Activated naive CD8-positive, alpha-beta T cell treated with anti-CD3 and anti-CD28 coated beads for 36 hours (primary cell): ENCODE results near the gene VSTM2L. TPM values are rescaled to one million over a fixed set of nuclear protein-coding genes. Genes with fewer than 3 reads are reported as not detected.

Source experiments
- DNase-seq: peaks from one replicate; pipeline ENCODE4 v3.0.0; 2021
- H3K27ac Mint-ChIP-seq: one replicate; pipeline ENCODE4 v1.8.0; 2022; ENCODE audit warnings: mild to moderate bottlenecking, moderate library complexity, mixed read lengths
- H3K27me3 Mint-ChIP-seq: one replicate; pipeline ENCODE4 v1.8.0; 2022; ENCODE audit warnings: mild to moderate bottlenecking, mixed read lengths
- H3K36me3 Mint-ChIP-seq: one replicate; pipeline ENCODE4 v1.8.0; 2021; ENCODE audit warnings: mild to moderate bottlenecking, mixed read lengths
- H3K4me1 Mint-ChIP-seq: one replicate; pipeline ENCODE4 v1.8.0; 2021; ENCODE audit warnings: mixed read lengths
- H3K4me3 Mint-ChIP-seq: one replicate; pipeline ENCODE4 v1.8.0; 2022; ENCODE audit warnings: mild to moderate bottlenecking, moderate library complexity, mixed read lengths
- H3K9me3 Mint-ChIP-seq: one replicate; pipeline ENCODE4 v1.8.0; 2022; ENCODE audit warnings: mixed read lengths
- total RNA-seq, 2 experiments: library from RNA; stranded (reverse); gene quantifications; one replicate each; pipeline ENCODE4 v1.2.3, GENCODE V29; 2021

VSTM2L gene
- total RNA-seq, 2 experiments from 2014 or later, result not detected

- Mint-ChIP-seq H3K4me1 (no peaks in the 10 kb centered on the region), H3K4me3 (no peak overlapping the region), H3K9me3 (no peaks in the 10 kb centered on the region), H3K27ac (no peak overlapping the region), H3K27me3 (no peaks in the 10 kb centered on the region), H3K36me3 (peaks cover 5% of the 10 kb centered on the region)
- DNase-seq, result no peak
Observed at GRCh38 chr20:37872161-37872560, 30.8 kb upstream of the VSTM2L start.

DNA sequence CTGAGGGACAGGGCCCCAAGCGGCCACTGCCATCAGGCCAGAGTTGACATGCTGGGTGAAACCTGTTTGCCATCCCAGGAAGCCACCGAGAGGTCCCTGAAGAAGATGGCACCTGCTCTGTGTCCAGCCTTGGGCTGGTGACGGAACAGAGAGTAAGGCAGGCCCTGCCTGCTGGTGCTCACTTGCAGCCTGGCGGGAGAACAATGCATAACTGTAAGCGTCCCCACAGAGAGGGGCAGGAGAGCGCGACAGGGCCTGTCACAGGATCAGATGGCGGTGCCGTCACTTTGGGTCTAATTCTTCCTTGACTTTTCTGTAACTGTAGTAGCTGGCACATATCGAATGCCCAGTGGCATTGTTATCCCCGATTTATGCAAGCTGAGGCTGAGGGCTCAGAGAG lies 29.0 kb upstream of the VSTM2L start:
- H3K9me3 Mint-ChIP-seq, result no peaks in the 10 kb centered on the region
- H3K36me3 Mint-ChIP-seq, result peaks cover 5% of the 10 kb centered on the region
- no peak overlapping the region for H3K4me3 Mint-ChIP-seq
- DNase-seq, result no peak
- no peak overlapping the region for H3K27ac Mint-ChIP-seq
- no peaks in the 10 kb centered on the region for H3K4me1 Mint-ChIP-seq
- H3K27me3 Mint-ChIP-seq, result no peaks in the 10 kb centered on the region

- Mint-ChIP-seq H3K27me3 (no peaks in the 10 kb centered on the region), H3K4me1 (no peaks in the 10 kb centered on the region), H3K27ac (no peak overlapping the region), H3K9me3 (no peaks in the 10 kb centered on the region), H3K36me3 (peaks cover 3% of the 10 kb centered on the region), H3K4me3 (no peak overlapping the region)
- no peak for DNase-seq
Observed at GRCh38 chr20:37875460-37876175, 27.3 kb upstream of the VSTM2L start.

DNA sequence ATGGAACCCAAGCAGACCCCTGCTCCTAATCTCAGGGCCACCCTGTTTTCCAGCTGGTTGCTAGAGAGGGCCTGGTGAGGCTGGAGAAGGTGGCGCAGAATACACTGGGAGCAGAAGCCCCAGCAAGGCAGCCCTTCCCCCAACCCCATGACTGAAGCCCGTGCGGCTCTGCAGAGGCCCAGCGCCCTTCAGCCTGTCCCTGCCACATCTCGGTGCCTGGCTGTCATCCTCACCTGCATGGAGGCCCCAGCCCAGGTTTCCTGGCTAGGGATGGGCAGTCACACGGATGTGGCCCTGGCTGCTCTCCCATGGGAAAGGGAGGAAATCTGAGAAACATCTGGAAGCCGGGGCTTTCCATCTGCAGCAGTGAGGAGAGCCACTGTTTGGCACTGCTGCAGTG lies 26.1 kb upstream of the VSTM2L start:
- no peaks in the 10 kb centered on the region for H3K27me3 Mint-ChIP-seq
- no peaks in the 10 kb centered on the region for H3K9me3 Mint-ChIP-seq
- no peaks in the 10 kb centered on the region for H3K36me3 Mint-ChIP-seq
- no peaks in the 10 kb centered on the region for H3K4me1 Mint-ChIP-seq
- H3K27ac Mint-ChIP-seq, result no peak overlapping the region
- DNase-seq, result no peak
- no peak overlapping the region for H3K4me3 Mint-ChIP-seq

DNA sequence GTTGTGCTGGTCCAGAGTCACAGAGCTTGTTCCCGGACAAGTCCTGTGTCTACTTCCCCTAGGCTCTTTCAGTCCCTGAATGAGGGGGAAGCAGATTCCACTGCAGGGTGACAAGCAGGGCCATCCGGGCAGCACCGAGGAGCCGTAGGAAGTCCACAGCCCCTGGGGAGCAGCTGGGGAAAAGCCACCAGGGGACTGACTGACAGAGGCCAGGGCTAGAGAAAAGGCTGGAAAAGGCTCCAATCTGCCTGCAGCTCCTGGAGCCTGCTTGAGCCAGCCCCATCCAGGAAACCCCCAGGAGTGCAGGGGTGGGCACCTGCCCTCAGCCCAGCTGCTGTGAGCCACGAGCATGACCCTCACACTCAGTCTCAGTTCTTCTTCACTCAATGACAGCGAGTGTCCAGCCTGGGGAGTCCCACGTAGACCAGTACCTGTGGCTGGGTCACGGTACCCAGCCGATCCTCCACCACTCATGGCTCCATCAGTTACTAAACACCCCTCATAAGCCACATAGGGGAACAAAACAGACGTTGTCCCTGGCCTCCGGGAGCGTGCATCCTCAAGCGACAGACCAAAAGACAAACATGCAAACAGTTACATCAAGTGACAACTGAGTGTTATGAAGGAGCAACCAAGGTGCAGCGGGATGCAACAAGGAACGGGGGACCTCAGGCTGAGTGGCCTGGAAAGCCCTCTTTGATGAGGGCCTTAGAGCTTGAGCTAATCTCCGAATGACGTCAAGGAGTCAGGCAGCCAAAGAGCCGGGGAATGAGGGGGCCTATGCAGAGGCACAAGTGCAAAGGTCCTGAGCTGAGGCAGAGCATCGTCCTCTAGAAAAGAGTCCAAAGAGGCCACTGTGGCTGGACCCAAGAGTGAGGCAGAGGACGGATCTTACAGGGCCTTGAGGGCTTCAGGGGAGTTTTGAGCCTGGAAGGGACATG lies 24.8 kb upstream of the VSTM2L start:
- no peak overlapping the region for H3K4me3 Mint-ChIP-seq
- H3K4me1 Mint-ChIP-seq, result no peaks in the 10 kb centered on the region
- no peak overlapping the region for H3K27ac Mint-ChIP-seq

GRCh38 chr20:37878835-37879599 lies 23.9 kb upstream of the VSTM2L start:
- H3K4me1 Mint-ChIP-seq, result no peaks in the 10 kb centered on the region
- no peaks in the 10 kb centered on the region for H3K9me3 Mint-ChIP-seq
- no peaks in the 10 kb centered on the region for H3K27me3 Mint-ChIP-seq
- H3K27ac Mint-ChIP-seq, result no peak overlapping the region
- H3K4me3 Mint-ChIP-seq, result no peak overlapping the region
- H3K36me3 Mint-ChIP-seq, result no peaks in the 10 kb centered on the region
- no peak for DNase-seq

More for the DNA sequence above, 24.8 kb upstream of the VSTM2L start:
- Mint-ChIP-seq H3K36me3 (no peaks in the 10 kb centered on the region), H3K27me3 (no peaks in the 10 kb centered on the region), H3K9me3 (no peaks in the 10 kb centered on the region)
- no peak for DNase-seq

GRCh38 chr20:37879843-37880242 lies 23.1 kb upstream of the VSTM2L start:
- Mint-ChIP-seq H3K4me1 (no peaks in the 10 kb centered on the region), H3K36me3 (no peaks in the 10 kb centered on the region), H3K4me3 (no peak overlapping the region), H3K27me3 (no peaks in the 10 kb centered on the region), H3K9me3 (no peaks in the 10 kb centered on the region), H3K27ac (no peak overlapping the region)
- DNase-seq, result no peak

GRCh38 chr20:37880726-37881591 lies 22.0 kb upstream of the VSTM2L start:
- no peaks in the 10 kb centered on the region for H3K36me3 Mint-ChIP-seq
- DNase-seq, result no peak
- no peak overlapping the region for H3K27ac Mint-ChIP-seq
- H3K4me3 Mint-ChIP-seq, result no peak overlapping the region
- H3K27me3 Mint-ChIP-seq, result no peaks in the 10 kb centered on the region
- H3K4me1 Mint-ChIP-seq, result no peaks in the 10 kb centered on the region
- H3K9me3 Mint-ChIP-seq, result no peaks in the 10 kb centered on the region

DNA sequence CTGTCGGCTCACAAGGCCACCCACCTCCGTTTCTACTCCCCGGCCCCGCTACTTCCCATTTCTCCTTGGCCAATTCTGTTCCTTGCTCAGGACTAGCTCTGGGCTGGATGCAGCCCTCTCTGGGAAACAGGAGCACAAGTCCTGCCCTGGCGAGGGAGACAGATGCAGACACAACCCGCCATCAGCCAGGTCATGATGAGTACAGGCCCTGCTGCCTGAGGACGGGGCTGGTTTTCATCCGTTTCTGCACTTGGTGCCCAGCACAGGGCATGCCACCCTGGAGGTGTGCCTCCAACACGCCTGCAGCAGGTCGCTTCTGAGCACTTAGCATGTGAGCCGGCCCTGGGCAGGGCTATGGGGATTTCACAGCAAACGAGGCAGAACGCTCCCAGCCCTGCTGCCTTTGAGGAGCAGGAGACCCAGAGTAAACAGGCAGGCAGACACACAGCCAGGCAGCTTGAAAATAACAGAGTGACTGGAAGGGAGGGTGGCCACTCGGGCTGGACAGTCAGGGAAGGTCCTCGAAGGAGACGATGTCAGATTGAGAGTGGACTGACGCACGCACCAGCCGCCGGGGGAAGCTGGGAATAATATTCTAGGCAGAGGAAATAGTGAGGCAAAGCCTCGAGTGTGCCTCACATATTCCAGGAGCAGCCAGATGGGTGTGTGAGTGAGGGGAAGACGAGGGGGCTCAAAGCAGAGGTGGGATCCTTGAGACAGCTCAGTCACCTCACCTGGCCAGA lies 21.2 kb upstream of the VSTM2L start:
- H3K27me3 Mint-ChIP-seq, result no peaks in the 10 kb centered on the region
- H3K9me3 Mint-ChIP-seq, result no peaks in the 10 kb centered on the region
- H3K4me3 Mint-ChIP-seq, result no peak overlapping the region
- no peaks in the 10 kb centered on the region for H3K4me1 Mint-ChIP-seq
- no peak overlapping the region for H3K27ac Mint-ChIP-seq
- DNase-seq, result no peak
- H3K36me3 Mint-ChIP-seq, result no peaks in the 10 kb centered on the region

GRCh38 chr20:37882961-37883712 lies 19.8 kb upstream of the VSTM2L start:
- H3K27me3 Mint-ChIP-seq, result no peaks in the 10 kb centered on the region

DNA sequence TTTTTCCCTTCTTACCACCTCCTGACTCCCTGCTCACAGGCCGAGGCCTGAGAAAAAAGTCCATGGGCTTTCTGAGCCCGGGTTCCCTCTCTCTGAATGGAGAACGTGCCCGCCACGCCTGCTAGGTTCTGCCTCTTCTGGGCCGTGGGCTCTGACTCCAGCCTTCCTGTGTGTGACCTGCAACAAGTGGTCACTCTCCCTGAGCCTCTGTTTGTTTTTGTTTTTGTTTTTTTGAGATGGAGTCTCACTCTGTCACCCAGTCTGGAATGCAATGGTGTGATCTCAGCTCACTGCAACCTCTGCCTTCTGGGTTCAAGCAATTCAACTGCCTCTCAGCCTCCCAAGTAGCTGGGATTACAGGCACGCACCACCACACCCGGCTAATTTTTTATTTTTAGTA lies 17.9 kb upstream of the VSTM2L start:
- H3K27ac Mint-ChIP-seq, result no peak overlapping the region
- no peaks in the 10 kb centered on the region for H3K36me3 Mint-ChIP-seq
- no peak for DNase-seq
- H3K9me3 Mint-ChIP-seq, result no peaks in the 10 kb centered on the region
- no peak overlapping the region for H3K4me3 Mint-ChIP-seq
- no peaks in the 10 kb centered on the region for H3K4me1 Mint-ChIP-seq
- H3K27me3 Mint-ChIP-seq, result no peaks in the 10 kb centered on the region

More at GRCh38 chr20:37882961-37883712, 19.8 kb upstream of the VSTM2L start:
- no peak for DNase-seq
- Mint-ChIP-seq H3K27ac (no peak overlapping the region), H3K36me3 (no peaks in the 10 kb centered on the region), H3K4me3 (no peak overlapping the region), H3K9me3 (no peaks in the 10 kb centered on the region), H3K4me1 (no peaks in the 10 kb centered on the region)

- Mint-ChIP-seq H3K4me1 (no peaks in the 10 kb centered on the region), H3K27me3 (no peaks in the 10 kb centered on the region), H3K27ac (no peak overlapping the region), H3K9me3 (no peaks in the 10 kb centered on the region), H3K36me3 (no peaks in the 10 kb centered on the region), H3K4me3 (no peak overlapping the region)
- no peak for DNase-seq
Observed at GRCh38 chr20:37885593-37886503, 17.1 kb upstream of the VSTM2L start.
